ENCODE data around the gene PDE1C. TPM values are rescaled to one million over a fixed set of nuclear protein-coding genes. Genes with fewer than 3 reads are reported as not detected.

The PDE1C gene
- total and polyA plus RNA-seq, 3 experiments from 2014 or later: not detected

DNA sequence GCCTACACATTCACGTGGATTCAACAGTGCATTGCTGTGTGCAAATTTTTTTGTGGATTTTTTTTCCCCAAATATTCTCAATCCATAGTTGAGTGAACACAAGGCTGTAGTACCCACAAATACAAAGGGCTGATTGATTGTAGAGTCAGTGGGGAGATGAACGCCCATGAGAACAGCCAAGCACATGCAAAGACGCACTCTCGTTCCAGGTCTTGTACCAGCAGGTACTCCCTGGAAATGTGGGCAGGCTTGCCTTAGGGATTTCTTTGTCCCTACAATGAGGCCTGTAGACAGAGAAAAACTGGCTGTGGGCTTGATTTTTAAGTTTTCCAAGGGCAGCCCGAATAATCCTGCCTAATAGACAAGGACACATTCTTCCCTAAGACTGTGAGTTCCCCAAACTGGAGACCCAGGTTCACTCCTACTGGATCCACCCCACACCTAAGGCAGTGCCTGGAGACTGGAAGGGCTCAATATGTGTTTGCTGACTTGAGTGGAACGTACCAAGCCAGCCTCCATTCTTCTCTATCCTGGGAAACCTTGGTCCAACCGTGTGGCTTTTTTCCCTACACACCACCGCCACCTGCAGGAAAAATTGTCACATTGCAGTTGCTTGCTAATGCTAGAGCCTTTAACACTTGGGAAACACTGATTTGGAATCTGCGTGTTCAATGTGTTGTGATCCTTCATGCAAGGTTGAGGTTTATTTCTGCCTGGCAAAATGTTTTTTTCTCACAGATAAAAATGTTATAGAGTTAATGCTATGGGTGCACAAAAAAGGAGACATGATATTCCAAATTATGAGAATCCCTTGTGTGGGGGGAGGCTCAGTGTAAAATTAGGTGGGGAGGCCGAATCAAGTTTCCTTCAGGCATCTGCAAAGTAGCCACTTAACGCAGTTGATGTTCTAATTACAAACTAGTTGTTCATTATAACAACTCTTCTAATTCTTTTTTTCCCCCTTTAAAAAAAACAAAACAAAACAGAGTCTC lies 333.9 kb downstream of the PDE1C start:
- Histone ChIP-seq H3K36me3 (ENCODE audit: insufficient read depth, low read length) (no peaks in the 10 kb centered on the region), H3K9me3 (ENCODE audit: low read length) (no peaks in the 10 kb centered on the region), H3K27ac (ENCODE audit: low read depth, low read length) (no peak overlapping the region), H3K27me3 (ENCODE audit: insufficient read depth, low read length, poor library complexity, severe bottlenecking) (no peaks in the 10 kb centered on the region), H3K4me3 (ENCODE audit: low read length) (no peak overlapping the region), H3K4me1 (ENCODE audit: insufficient read depth, low read length) (no peaks in the 10 kb centered on the region)
- DNase-seq: no peak
- no peaks in the 10 kb centered on the region for H3K4me1 Mint-ChIP-seq
- POLR2A ChIA-PET: no interaction called here
- no peaks in the 10 kb centered on the region for H3K27me3 Mint-ChIP-seq
- no peak overlapping the region for H3K27ac Mint-ChIP-seq
- H3K4me3 Mint-ChIP-seq: no peak overlapping the region
- CTCF ChIA-PET: no interaction called here
- H3K36me3 Mint-ChIP-seq: no peaks in the 10 kb centered on the region
- H3K9me3 Mint-ChIP-seq: peaks cover 0 to 3% (median 0%) of the 10 kb centered on the region in 5 donors

DNA sequence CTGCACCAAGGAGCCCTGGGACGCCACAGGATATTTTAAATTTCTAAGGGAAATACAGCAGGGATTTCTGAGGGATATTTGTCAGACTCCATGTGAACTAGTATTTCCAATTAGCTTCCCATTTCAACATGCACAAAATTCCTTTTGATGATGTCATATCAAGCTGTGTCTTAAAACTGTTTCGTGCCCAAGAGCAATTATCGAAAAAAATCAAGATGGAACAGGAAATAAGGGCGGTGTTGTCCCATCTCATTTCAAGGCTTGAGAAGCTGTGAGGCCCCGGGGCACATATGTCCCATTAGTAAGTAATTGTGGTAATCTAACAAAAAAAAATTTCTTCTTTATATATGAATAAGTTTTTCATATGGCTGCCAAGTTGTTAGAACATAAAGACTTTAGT lies 335.8 kb downstream of the PDE1C start:
- POLR2A ChIA-PET: no interaction called here
- Histone ChIP-seq H3K4me3 (ENCODE audit: low read length) (no peak overlapping the region), H3K9me3 (ENCODE audit: low read length) (no peaks in the 10 kb centered on the region), H3K27me3 (ENCODE audit: insufficient read depth, low read length, poor library complexity, severe bottlenecking) (no peaks in the 10 kb centered on the region), H3K4me1 (ENCODE audit: insufficient read depth, low read length) (no peaks in the 10 kb centered on the region), H3K27ac (ENCODE audit: low read depth, low read length) (no peak overlapping the region), H3K36me3 (ENCODE audit: insufficient read depth, low read length) (no peaks in the 10 kb centered on the region)
- peaks cover 0 to 4% (median 3%) of the 10 kb centered on the region in 5 donors for H3K9me3 Mint-ChIP-seq
- H3K27me3 Mint-ChIP-seq: no peaks in the 10 kb centered on the region
- no peaks in the 10 kb centered on the region for H3K4me1 Mint-ChIP-seq
- CTCF ChIA-PET: no interaction called here
- no peaks in the 10 kb centered on the region for H3K36me3 Mint-ChIP-seq
- no peak overlapping the region for H3K27ac Mint-ChIP-seq
- DNase-seq: no peak
- H3K4me3 Mint-ChIP-seq: no peak overlapping the region

DNA sequence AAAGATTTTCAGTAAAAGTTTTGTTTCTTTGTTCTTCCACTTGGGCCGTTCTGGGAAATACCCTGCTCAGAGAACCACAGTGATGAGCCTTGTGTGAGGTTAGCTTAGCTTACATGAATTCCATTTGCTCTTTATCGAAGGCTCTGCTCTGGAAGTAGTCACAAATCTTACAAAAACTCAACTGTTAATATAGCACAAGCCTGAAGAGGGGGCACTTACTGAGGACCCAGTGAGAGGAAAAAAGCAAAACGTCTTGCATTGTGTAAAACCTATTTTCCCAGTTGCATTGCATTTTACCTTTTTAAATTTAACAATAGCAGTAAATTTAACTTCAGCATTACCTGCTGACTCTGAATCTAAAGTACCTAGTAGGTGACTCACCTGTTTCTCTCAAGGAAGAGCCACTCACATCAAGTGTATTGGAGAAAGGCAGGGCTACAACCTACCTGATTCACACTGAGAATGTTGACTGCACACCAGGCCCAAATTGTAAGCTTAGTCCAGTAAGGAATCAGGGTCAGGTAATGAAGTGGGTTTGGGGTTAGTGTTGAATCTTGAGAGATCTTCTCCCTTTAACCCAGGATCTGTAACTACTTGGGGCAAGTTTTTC lies 340.9 kb downstream of the PDE1C start:
- CTCF ChIA-PET: no interaction called here
- Histone ChIP-seq H3K4me1 (ENCODE audit: insufficient read depth, low read length) (no peaks in the 10 kb centered on the region), H3K27ac (ENCODE audit: low read depth, low read length) (no peak overlapping the region), H3K36me3 (ENCODE audit: insufficient read depth, low read length) (no peaks in the 10 kb centered on the region), H3K27me3 (ENCODE audit: insufficient read depth, low read length, poor library complexity, severe bottlenecking) (no peaks in the 10 kb centered on the region), H3K9me3 (ENCODE audit: low read length) (no peaks in the 10 kb centered on the region), H3K4me3 (ENCODE audit: low read length) (no peak overlapping the region)
- POLR2A ChIA-PET: no interaction called here
- Mint-ChIP-seq H3K9me3 (peaks cover 0 to 10% (median 4%) of the 10 kb centered on the region in 5 donors), H3K27ac (no peak overlapping the region), H3K4me1 (no peaks in the 10 kb centered on the region), H3K27me3 (no peaks in the 10 kb centered on the region), H3K4me3 (no peak overlapping the region), H3K36me3 (no peaks in the 10 kb centered on the region)
- no peak for DNase-seq

DNA sequence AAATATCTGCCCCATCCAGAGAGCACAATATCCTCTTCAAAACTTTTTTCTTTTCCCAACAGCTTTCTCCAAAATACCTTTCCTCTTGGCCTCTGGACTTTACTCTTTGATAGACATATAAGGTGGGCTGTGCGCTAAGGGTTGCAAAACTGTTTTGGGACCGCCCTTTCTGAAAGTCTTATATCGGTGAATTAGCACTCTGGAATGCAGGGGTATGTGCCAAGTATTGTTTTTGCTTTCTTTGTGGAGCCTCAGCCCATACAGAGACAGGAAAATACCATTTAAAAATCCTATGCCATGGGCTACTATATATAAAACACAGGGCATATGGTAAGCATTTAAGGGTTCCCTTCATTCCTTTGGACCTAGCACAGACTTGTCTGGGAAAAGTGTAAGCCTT lies 345.5 kb downstream of the PDE1C start:
- ChIA-PET CTCF (no interaction called here), POLR2A (no interaction called here)
- no peaks in the 10 kb centered on the region for H3K36me3 ChIP-seq (ENCODE audit: insufficient read depth, low read length)
- no peak overlapping the region for H3K27ac ChIP-seq (ENCODE audit: low read depth, low read length)
- Mint-ChIP-seq H3K27ac (no peak overlapping the region), H3K9me3 (peaks cover 0 to 8% (median 0%) of the 10 kb centered on the region in 5 donors), H3K4me1 (no peaks in the 10 kb centered on the region), H3K27me3 (no peaks in the 10 kb centered on the region), H3K36me3 (no peaks in the 10 kb centered on the region), H3K4me3 (no peak overlapping the region)
- no peaks in the 10 kb centered on the region for H3K9me3 ChIP-seq (ENCODE audit: low read length)
- no peak overlapping the region for H3K4me3 ChIP-seq (ENCODE audit: low read length)
- H3K4me1 ChIP-seq (ENCODE audit: insufficient read depth, low read length): no peaks in the 10 kb centered on the region
- DNase-seq: no peak
- no peaks in the 10 kb centered on the region for H3K27me3 ChIP-seq (ENCODE audit: insufficient read depth, low read length, poor library complexity, severe bottlenecking)

DNA sequence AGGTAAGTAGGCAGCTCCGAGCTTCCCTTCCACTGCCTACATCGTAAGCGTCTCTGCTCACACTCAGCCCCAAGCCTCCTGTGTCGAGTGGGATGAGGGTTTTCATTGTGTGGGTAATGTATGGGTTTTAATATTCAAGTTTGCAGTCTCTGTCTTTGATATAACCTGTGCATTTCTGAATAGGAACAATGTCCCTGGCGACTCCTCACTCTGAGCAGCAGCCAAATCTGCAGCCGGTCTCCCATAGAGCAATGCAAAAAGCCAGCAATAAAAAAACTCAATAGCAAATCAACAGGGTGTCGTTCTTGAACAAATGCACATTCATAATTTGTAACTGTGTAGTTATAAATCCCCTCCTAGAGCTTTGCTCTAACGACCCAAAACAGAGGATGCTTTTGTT lies 349.8 kb downstream of the PDE1C start:
- no peak overlapping the region for H3K4me3 Mint-ChIP-seq
- H3K9me3 Mint-ChIP-seq: peaks cover 0 to 6% (median 2%) of the 10 kb centered on the region in 5 donors
- H3K27ac ChIP-seq (ENCODE audit: low read depth, low read length): no peak overlapping the region
- ChIA-PET CTCF (no interaction called here), POLR2A (no interaction called here)
- no peaks in the 10 kb centered on the region for H3K4me1 Mint-ChIP-seq
- no peak overlapping the region for H3K27ac Mint-ChIP-seq
- no peak for DNase-seq
- no peaks in the 10 kb centered on the region for H3K36me3 Mint-ChIP-seq
- no peaks in the 10 kb centered on the region for H3K4me1 ChIP-seq (ENCODE audit: insufficient read depth, low read length)
- H3K36me3 ChIP-seq (ENCODE audit: insufficient read depth, low read length): no peaks in the 10 kb centered on the region
- no peaks in the 10 kb centered on the region for H3K27me3 ChIP-seq (ENCODE audit: insufficient read depth, low read length, poor library complexity, severe bottlenecking)
- H3K9me3 ChIP-seq (ENCODE audit: low read length): no peaks in the 10 kb centered on the region
- H3K4me3 ChIP-seq (ENCODE audit: low read length): no peak overlapping the region
- H3K27me3 Mint-ChIP-seq: no peaks in the 10 kb centered on the region

DNA sequence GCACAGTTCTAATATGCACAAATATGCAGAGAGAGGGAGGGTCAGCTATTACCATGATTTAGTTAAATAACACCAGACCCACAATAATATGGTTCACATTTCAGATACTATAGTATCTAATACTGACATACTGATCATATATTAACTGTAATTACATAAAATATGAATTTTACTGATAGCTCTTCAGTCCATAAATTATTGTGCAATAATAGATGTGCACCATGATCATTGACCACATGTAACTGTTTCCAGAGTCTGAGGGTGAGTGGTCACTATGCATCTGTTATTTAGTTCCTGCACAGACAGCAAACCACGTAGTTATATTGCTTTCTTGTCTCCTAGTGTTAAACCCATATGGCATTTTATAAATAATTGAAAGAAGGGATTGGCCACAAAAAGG lies 353.9 kb downstream of the PDE1C start:
- H3K4me1 Mint-ChIP-seq: no peaks in the 10 kb centered on the region
- Histone ChIP-seq H3K4me3 (ENCODE audit: low read length) (no peak overlapping the region), H3K9me3 (ENCODE audit: low read length) (no peaks in the 10 kb centered on the region), H3K36me3 (ENCODE audit: insufficient read depth, low read length) (no peaks in the 10 kb centered on the region), H3K27me3 (ENCODE audit: insufficient read depth, low read length, poor library complexity, severe bottlenecking) (no peaks in the 10 kb centered on the region), H3K4me1 (ENCODE audit: insufficient read depth, low read length) (no peaks in the 10 kb centered on the region), H3K27ac (ENCODE audit: low read depth, low read length) (no peak overlapping the region)
- H3K9me3 Mint-ChIP-seq: peaks cover 0 to 10% (median 7%) of the 10 kb centered on the region in 5 donors
- H3K27ac Mint-ChIP-seq: no peak overlapping the region
- ChIA-PET POLR2A (no interaction called here), CTCF (no interaction called here)
- DNase-seq: no peak
- no peaks in the 10 kb centered on the region for H3K36me3 Mint-ChIP-seq
- H3K4me3 Mint-ChIP-seq: no peak overlapping the region
- no peaks in the 10 kb centered on the region for H3K27me3 Mint-ChIP-seq

DNA sequence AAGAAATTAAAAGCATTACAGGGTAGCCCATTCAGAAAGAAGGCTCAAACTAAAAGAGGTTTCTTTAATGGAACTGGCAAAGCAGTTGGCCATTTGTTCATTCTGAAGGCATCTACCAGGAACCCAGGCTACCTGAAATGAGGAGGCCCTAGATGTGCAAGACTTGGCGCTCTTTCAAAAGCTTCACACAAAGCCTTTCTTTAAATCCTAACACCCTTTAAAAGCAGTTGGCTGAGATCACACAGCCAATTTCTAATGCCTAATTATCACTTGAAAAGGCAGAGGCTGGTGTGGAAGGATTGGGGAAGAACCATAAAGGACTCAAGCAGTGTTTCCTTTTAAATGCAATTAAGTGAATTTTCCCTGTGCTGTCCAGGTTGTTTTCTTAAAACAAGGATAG lies 360.0 kb downstream of the PDE1C start:
- Mint-ChIP-seq H3K4me1 (no peaks in the 10 kb centered on the region), H3K4me3 (no peak overlapping the region), H3K27me3 (no peaks in the 10 kb centered on the region), H3K36me3 (no peaks in the 10 kb centered on the region), H3K27ac (no peak overlapping the region), H3K9me3 (peaks cover 2 to 8% (median 4%) of the 10 kb centered on the region in 5 donors)
- no peak for DNase-seq
- Histone ChIP-seq H3K27me3 (ENCODE audit: insufficient read depth, low read length, poor library complexity, severe bottlenecking) (no peaks in the 10 kb centered on the region), H3K4me3 (ENCODE audit: low read length) (no peak overlapping the region), H3K27ac (ENCODE audit: low read depth, low read length) (no peak overlapping the region), H3K9me3 (ENCODE audit: low read length) (no peaks in the 10 kb centered on the region), H3K36me3 (ENCODE audit: insufficient read depth, low read length) (no peaks in the 10 kb centered on the region), H3K4me1 (ENCODE audit: insufficient read depth, low read length) (no peaks in the 10 kb centered on the region)
- POLR2A ChIA-PET: no interaction called here
- CTCF ChIA-PET: no interaction called here

DNA sequence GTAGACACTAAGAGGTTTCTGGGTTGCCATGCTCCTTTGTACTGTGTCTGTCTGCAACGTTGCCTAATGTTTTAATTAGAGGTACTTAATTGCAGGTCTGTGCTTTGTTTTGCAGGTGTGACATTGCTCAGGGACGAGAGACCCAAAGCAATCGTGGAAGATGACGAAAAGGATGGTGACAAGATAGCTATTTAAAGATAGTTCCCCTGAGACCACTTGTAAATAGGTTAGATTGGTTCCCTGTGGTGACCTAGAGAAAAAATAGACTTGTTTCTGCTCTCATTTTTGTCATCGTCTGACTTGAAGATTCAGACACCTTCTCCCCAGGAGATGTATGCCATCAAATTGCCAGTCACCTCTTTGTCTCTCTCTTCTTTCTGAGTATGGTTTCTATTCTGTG lies 363.1 kb downstream of the PDE1C start:
- no peaks in the 10 kb centered on the region for H3K4me1 Mint-ChIP-seq
- no peaks in the 10 kb centered on the region for H3K36me3 Mint-ChIP-seq
- peaks cover 0 to 5% (median 4%) of the 10 kb centered on the region in 5 donors for H3K9me3 Mint-ChIP-seq
- H3K27ac Mint-ChIP-seq: no peak overlapping the region
- no peaks in the 10 kb centered on the region for H3K36me3 ChIP-seq (ENCODE audit: insufficient read depth, low read length)
- H3K27me3 Mint-ChIP-seq: no peaks in the 10 kb centered on the region
- ChIA-PET POLR2A (no interaction called here), CTCF (no interaction called here)
- H3K4me3 Mint-ChIP-seq: no peak overlapping the region
- no peak overlapping the region for H3K4me3 ChIP-seq (ENCODE audit: low read length)
- no peak for DNase-seq
- H3K9me3 ChIP-seq (ENCODE audit: low read length): no peaks in the 10 kb centered on the region
- H3K27me3 ChIP-seq (ENCODE audit: insufficient read depth, low read length, poor library complexity, severe bottlenecking): no peaks in the 10 kb centered on the region
- H3K27ac ChIP-seq (ENCODE audit: low read depth, low read length): no peak overlapping the region
- no peaks in the 10 kb centered on the region for H3K4me1 ChIP-seq (ENCODE audit: insufficient read depth, low read length)

All from CD8-positive, alpha-beta memory T cell (primary cell).